ENCODE results near the gene CYB561.
A peak's percentile ranks its signal among the peaks of the same experiment; 100 is the strongest.

The CYB561 gene

GRCh38 chr17:63452962-63453551, 7.0 kb upstream of the CYB561 start:
- no peak for DNase-seq (ENCODE audit: low read depth)
- no peak overlapping the region for H3K4me3 ChIP-seq (ENCODE audit: low read depth, low read length)

- H3K4me3 ChIP-seq (ENCODE audit: low read depth, low read length), result no peak overlapping the region
- no peak for DNase-seq (ENCODE audit: low read depth)
These were observed 6.2 kb upstream of the CYB561 start for GRCh38 chr17:63452046-63452961.

GRCh38 chr17:63451150-63451549, 5.0 kb upstream of the CYB561 start:
- no peak overlapping the region for H3K4me3 ChIP-seq (ENCODE audit: low read depth, low read length)
- no peak for DNase-seq (ENCODE audit: low read depth)

GRCh38 chr17:63450551-63450950, 4.4 kb upstream of the CYB561 start:
- H3K4me3 ChIP-seq (ENCODE audit: low read depth, low read length), result no peak overlapping the region
- DNase-seq (ENCODE audit: low read depth), result no peak

- H3K4me3 ChIP-seq (ENCODE audit: low read depth, low read length), result no peak overlapping the region
These were observed 2.5 kb upstream of the CYB561 start for GRCh38 chr17:63448655-63449054.

GRCh38 chr17:63447471-63448009, 1.4 kb upstream of the CYB561 start:
- no peak for DNase-seq (ENCODE audit: low read depth)
- no peak overlapping the region for H3K4me3 ChIP-seq (ENCODE audit: low read depth, low read length)

More at GRCh38 chr17:63448655-63449054, 2.5 kb upstream of the CYB561 start:
- no peak for DNase-seq (ENCODE audit: low read depth)

GRCh38 chr17:63446753-63447470, 806 bp upstream of the CYB561 start:
- no peak for DNase-seq (ENCODE audit: low read depth)
- H3K4me3 ChIP-seq (ENCODE audit: low read depth, low read length), result peak overlapping the region; percentile 46

GRCh38 chr17:63445571-63445953, 544 bp downstream of the CYB561 start:
- H3K4me3 ChIP-seq (ENCODE audit: low read depth, low read length), result peak overlapping the region; percentile 46
- DNase-seq (ENCODE audit: low read depth), result no peak

GRCh38 chr17:63445065-63445464, 1.0 kb downstream of the CYB561 start:
- H3K4me3 ChIP-seq (ENCODE audit: low read depth, low read length), result no peak overlapping the region
- DNase-seq (ENCODE audit: low read depth), result no peak

GRCh38 chr17:63444457-63444856, 1.6 kb downstream of the CYB561 start:
- H3K4me3 ChIP-seq (ENCODE audit: low read depth, low read length), result no peak overlapping the region

GRCh38 chr17:63443053-63443452, 3.1 kb downstream of the CYB561 start:
- no peak for DNase-seq (ENCODE audit: low read depth)
- H3K4me3 ChIP-seq (ENCODE audit: low read depth, low read length), result no peak overlapping the region

More at GRCh38 chr17:63444457-63444856, 1.6 kb downstream of the CYB561 start:
- DNase-seq (ENCODE audit: low read depth), result no peak

- H3K4me3 ChIP-seq (ENCODE audit: low read depth, low read length), result no peak overlapping the region
- DNase-seq (ENCODE audit: low read depth), result no peak
These were observed 3.5 kb downstream of the CYB561 start for GRCh38 chr17:63442549-63443035.

- DNase-seq (ENCODE audit: low read depth), result no peak
- H3K4me3 ChIP-seq (ENCODE audit: low read depth, low read length), result no peak overlapping the region
These were observed 4.0 kb downstream of the CYB561 start for GRCh38 chr17:63442074-63442473.

GRCh38 chr17:63441654-63442053, 4.5 kb downstream of the CYB561 start:
- no peak overlapping the region for H3K4me3 ChIP-seq (ENCODE audit: low read depth, low read length)
- DNase-seq (ENCODE audit: low read depth), result no peak

- no peak for DNase-seq (ENCODE audit: low read depth)
- H3K4me3 ChIP-seq (ENCODE audit: low read depth, low read length), result no peak overlapping the region
These were observed 5.3 kb downstream of the CYB561 start for GRCh38 chr17:63440770-63441335.

GRCh38 chr17:63440127-63440769, 5.9 kb downstream of the CYB561 start:
- no peak overlapping the region for H3K4me3 ChIP-seq (ENCODE audit: low read depth, low read length)
- DNase-seq (ENCODE audit: low read depth), result no peak

- no peak overlapping the region for H3K4me3 ChIP-seq (ENCODE audit: low read depth, low read length)
- DNase-seq (ENCODE audit: low read depth), result peak; percentile 20
These were observed 6.4 kb downstream of the CYB561 start for GRCh38 chr17:63439687-63440086.

- DNase-seq (ENCODE audit: low read depth), result no peak
- H3K4me3 ChIP-seq (ENCODE audit: low read depth, low read length), result no peak overlapping the region
These were observed 7.7 kb downstream of the CYB561 start for GRCh38 chr17:63438092-63439051.
